K562 (cell line): Measurements from ENCODE around the gene ADGRD1. TPM values are rescaled to one million over a fixed set of nuclear protein-coding genes. Genes with fewer than 3 reads are reported as not detected.

Source experiments
- ATAC-seq: fragments of 200-7000 bp; cut with Tn5 transposase; 3 replicates; pipeline ENCODE4 v1.9.1; 2020; ENCODE audit warnings: moderate library complexity
- BruUV-seq: library from RNA; stranded (reverse); fragments of 400-500 nt; replicated peaks from 2 replicates; lab custom pipeline; 2021; lab: Mats Ljungman, UMichigan
- CTCF ChIA-PET: fragments of 300-600 bp; formaldehyde crosslinking; extraction: SDS; loops from one replicate; lab custom pipeline; 2021; ENCODE audit warnings: low intra/inter-chr PET ratio; lab: Yijun Ruan, JAX
- POLR2A ChIA-PET: fragments of 300-600, 350-650 bp; sonication (Branson Sonifier 250); formaldehyde crosslinking; extraction: SDS; loops from one replicate; lab custom pipeline; 2021; ENCODE audit warnings: antibody characterized with exemption, inconsistent platforms; lab: Yijun Ruan, JAX
- DNase-seq, 4 experiments: peaks; one replicate each; pipeline versions ENCODE4 v3.0.0 to v3.0.0-alpha.2; 2011 to 2018; ENCODE audit warnings: low spot score in 3 of 4, mixed read lengths in 3 of 4; ENCODE audit errors: extremely low read depth in 1 of 4
- FAIRE-seq: peaks from 2 replicates; lab custom pipeline; 2011; peaks lifted over from hg19 to GRCh38; lab: Jason Lieb, UNC
- H2AFZ ChIP-seq: 2 replicates; pipeline ENCODE4 v1.6.0; 2011; ENCODE audit warnings: low read depth, low read length, control low read depth, inconsistent platforms
- H3K27ac ChIP-seq: fragments of 200-600 bp; 3 replicates; pipeline ENCODE4 v1.8.0; 2011; ENCODE audit warnings: low read depth, mild to moderate bottlenecking, control low read depth, inconsistent platforms, low read length, moderate library complexity, mixed read lengths; ENCODE audit errors: extremely low read depth
- H3K27me3 ChIP-seq, 2 experiments: fragments of 300-600 bp in 1 of 2; 2 replicates in 1 of 2; 3 replicates in 1 of 2; pipeline versions ENCODE4 v1.6.0 to v1.8.0; 2011; ENCODE audit warnings: inconsistent platforms in 2 of 2, low read length in 2 of 2, mild to moderate bottlenecking in 1 of 2, mixed read lengths in 1 of 2, moderate library complexity in 1 of 2; ENCODE audit not compliant: control insufficient read depth in 2 of 2, insufficient read depth in 2 of 2
- H3K36me3 ChIP-seq: fragments of 300-600 bp; 3 replicates; pipeline ENCODE4 v1.8.0; 2011; ENCODE audit warnings: mild to moderate bottlenecking, low read length, inconsistent platforms; ENCODE audit not compliant: control insufficient read depth, insufficient read depth
- H3K4me1 ChIP-seq, 2 experiments: fragments of 200-600 bp in 1 of 2; replicated peaks in 1 of 2; 2 replicates in 1 of 2; 3 replicates in 1 of 2; pipeline versions ENCODE4 v1.5.1 to v1.8.0; 2011; ENCODE audit warnings: inconsistent platforms in 2 of 2, low read length in 2 of 2, mild to moderate bottlenecking in 1 of 2, mixed read lengths in 1 of 2, moderate library complexity in 1 of 2; ENCODE audit not compliant: control insufficient read depth in 2 of 2, insufficient read depth in 2 of 2
- H3K4me2 ChIP-seq: 2 replicates; pipeline ENCODE4 v1.6.1; 2011; ENCODE audit warnings: low read length, control low read depth, inconsistent platforms, mixed read lengths; ENCODE audit not compliant: insufficient read depth
- H3K4me3 ChIP-seq: fragments of 200-600 bp; sonication (generic), shearing (Covaris generic); 2 replicates; pipeline ENCODE4 v1.5.1; 2016; ENCODE audit warnings: control low read depth, inconsistent platforms
- H3K79me2 ChIP-seq: fragments of 200-600 bp; 3 replicates; pipeline ENCODE4 v1.8.0; 2011; ENCODE audit warnings: low read length, inconsistent platforms; ENCODE audit not compliant: control insufficient read depth, insufficient read depth
- H3K9ac ChIP-seq, 2 experiments: 2 replicates each; pipeline versions ENCODE4 v1.6.0 to v1.6.1; 2011; ENCODE audit warnings: low read depth in 2 of 2, low read length in 2 of 2, control low read depth in 1 of 2, inconsistent platforms in 1 of 2, mild to moderate bottlenecking in 1 of 2, mixed read lengths in 1 of 2; ENCODE audit not compliant: insufficient read depth in 1 of 2
- H3K9me1 ChIP-seq: one replicate; pipeline ENCODE4 v1.6.0; 2011; ENCODE audit warnings: inconsistent platforms, mild to moderate bottlenecking, low read length, moderate library complexity; ENCODE audit not compliant: control insufficient read depth, insufficient read depth
- H3K9me3 ChIP-seq: replicated peaks from 2 replicates; pipeline ENCODE4 v1.5.1; 2011; ENCODE audit warnings: low read depth, low read length, inconsistent platforms; ENCODE audit not compliant: control insufficient read depth, insufficient read depth
- H4K20me1 ChIP-seq: replicated peaks from 2 replicates; pipeline ENCODE4 v1.6.1; 2011; ENCODE audit warnings: low read length, inconsistent platforms, mixed read lengths; ENCODE audit not compliant: control insufficient read depth, insufficient read depth
- GTF3C2 ChIP-seq: IDR thresholded peaks from 3 replicates; pipeline ENCODE4 v1.6.1; 2011; ENCODE audit warnings: borderline replicate concordance, mild to moderate bottlenecking, moderate library complexity; ENCODE audit not compliant: insufficient read length; ENCODE audit errors: extremely low read depth
- NBN ChIP-seq: fragments of 450-650 bp; IDR thresholded peaks from 2 replicates; pipeline ENCODE4 v1.6.1; 2016; ENCODE audit warnings: low read depth, mild to moderate bottlenecking
- ZNF436 ChIP-seq: fragments of 250-450, 450-650 bp; sonication (Bioruptor Pico); formaldehyde crosslinking; IDR thresholded peaks from 2 replicates; pipeline ENCODE4 v1.7.0; 2020; ENCODE audit warnings: mild to moderate bottlenecking
- ZNF707 ChIP-seq: fragments of 250-450 bp; sonication (Bioruptor Pico); conservative IDR thresholded peaks from 2 replicates; pipeline ENCODE4 v1.8.0; 2022; ENCODE audit warnings: inconsistent platforms, mild to moderate bottlenecking, moderate library complexity
- WGBS: fragments of 100-300 bp; shearing (Covaris generic); methylation state at CpG from one replicate; pipeline ENCODE4 v1.1.6; 2016; ENCODE audit warnings: low coverage, mixed read lengths; ENCODE audit not compliant: insufficient coverage; ENCODE audit errors: missing lambda C conversion rate; 5-methylcytosine and 5-hydroxymethylcytosine counted together
- in situ Hi-C: fragments of 300-500 bp; cut with MboI; formaldehyde crosslinking; loops from 4 replicates; pipeline ENCODE4 v1.15.0; 2018; ENCODE audit warnings: inconsistent platforms, mixed read lengths
- intact Hi-C: fragments of 100-400 bp; cut with micrococcal nuclease; formaldehyde crosslinking; loops from 2 replicates; pipeline ENCODE4 v1.14.2; 2022
- polyA plus RNA-seq, 8 experiments: library from polyadenylated mRNA; depleted of rRNA in 4 of 8; stranded (reverse) in 5 of 8; unstranded in 3 of 8; fragments of >200 nt; fragmentation: Nextera tagmentation in 2 of 8; fragmentation: Illumina TruSeq in 1 of 8; extraction: Ambion mirVana in 2 of 8; extraction: Trizol in 1 of 8; gene quantifications; 2 replicates each; pipeline versions ENCODE4 v1.2.1 to v1.2.3, GENCODE V29; 2011 to 2014; ENCODE audit warnings: inconsistent platforms in 1 of 8, missing spikeins in 1 of 8
- total RNA-seq, 7 experiments: library from RNA; depleted of rRNA in 6 of 7; stranded (reverse); fragments of >200 nt in 6 of 7; fragmentation: Illumina TruSeq in 2 of 7; extraction: Trizol in 2 of 7; gene quantifications; 2 replicates each; pipeline versions ENCODE4 v1.2.1 to v1.2.3, GENCODE V29; 2011 to 2021; ENCODE audit warnings: low replicate concordance in 1 of 7

The ADGRD1 gene
- total and polyA plus RNA-seq, 9 of the 15 experiments (the other 6 are each of a cell fraction or from before 2014, with no cell fraction given) = 1.7 to 11.7 (median 3.3) TPM

GRCh38 chr12:131098178-131098981 lies 144.7 kb downstream of the ADGRD1 start:
- intact Hi-C loops (no loop called here), in situ Hi-C loops (no loop called here)
- no peak for TF ChIP-seq GTF3C2
- TF ChIP-seq ZNF707 (CRISPR knock-in tag) = no peak
- no peak for TF ChIP-seq NBN
- no peak for TF ChIP-seq ZNF436 (CRISPR knock-in tag)
- Histone ChIP-seq H3K9me3 (no peaks in the 10 kb centered on the region), H4K20me1 (peaks cover 4% of the 10 kb centered on the region; the same call in 1 of the 2 replicates), H3K27me3 (peaks cover 9 to 53% of the 10 kb centered on the region in 2 experiments; a peak in 4 of 5 replicates), H3K9me1 (no peaks in the 10 kb centered on the region), H3K4me2 (no peak overlapping the region), H2AFZ (no peak overlapping the region), H3K4me3 (no peak overlapping the region), H3K36me3 (no peaks in the 10 kb centered on the region), H3K9ac (no peak overlapping the region; a peak in 1 of 4 replicates), H3K27ac (no peak overlapping the region), H3K4me1 (peaks cover 0 to 17% of the 10 kb centered on the region in 2 experiments; a peak in 2 of 5 replicates), H3K79me2 (no peaks in the 10 kb centered on the region)
- ChIA-PET POLR2A (no interaction called here), CTCF (no interaction called here)
- no peak for FAIRE-seq
- no peak for ATAC-seq
- BruUV-seq = no TSS peak
- 12% methylated on average over 17 of the region's 19 CpGs for WGBS
- DNase-seq = no peak
